GM19372 (cell line): ENCODE results near the gene TMEM170A.
"Not testable (repeated sequence)": the region's sequence is repeated elsewhere in the genome, so short reads cannot be mapped to it uniquely, and the experiment has no call there.

Source experiments
- ATAC-seq: cut with Tn5 transposase; IDR thresholded peaks from one replicate; pipeline ENCODE4 v1.9.1; 2021; ENCODE audit warnings: mild to moderate bottlenecking, low read depth, moderate library complexity; ENCODE audit not compliant: unreplicated experiment

Gene TMEM170A

DNA sequence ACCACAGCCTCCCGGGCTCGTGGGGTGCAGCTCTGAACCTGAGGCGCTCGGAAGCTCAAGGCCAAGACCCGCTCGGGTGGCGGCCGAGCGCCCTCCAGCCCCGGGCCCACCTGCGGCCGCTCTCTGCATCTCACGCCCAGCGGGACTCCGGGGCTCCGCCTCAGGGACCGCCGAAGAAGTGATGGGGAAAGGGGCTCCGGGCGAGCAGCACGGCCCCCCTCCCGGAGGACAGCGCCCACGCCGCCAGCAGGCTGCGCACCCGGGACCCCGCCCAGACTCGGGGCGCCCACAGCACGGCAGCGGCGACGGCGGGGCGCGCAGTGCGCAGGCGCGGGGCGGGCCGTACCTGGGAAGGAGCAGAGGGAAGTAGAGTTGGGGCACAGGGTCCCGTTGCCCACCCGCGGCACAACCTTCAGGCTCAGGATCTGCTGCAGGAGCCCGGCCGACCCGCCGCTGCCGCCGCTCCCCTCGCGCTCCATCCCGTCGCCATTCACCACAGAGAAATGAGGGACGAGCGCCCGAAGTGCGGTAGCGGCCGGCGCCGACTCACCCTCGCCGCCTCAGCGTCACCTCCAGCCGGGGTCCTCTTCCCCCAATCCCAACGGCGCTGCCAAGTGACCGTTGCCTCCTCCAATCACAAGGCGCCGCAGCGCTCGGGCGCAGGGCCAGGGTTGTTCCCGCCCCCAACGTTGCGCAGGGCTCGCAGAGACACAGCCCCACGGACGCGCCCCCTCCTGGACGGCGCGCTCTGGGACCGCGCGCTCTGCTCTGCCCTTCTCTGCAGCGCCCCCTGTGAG, at the start of gene TMEM170A:
Gene TMEM170A, minus strand, starts transcription at position 568 of the 797 bp plus-strand sequence. Its CDS starts 89 bp downstream, at position 479.
- peak; percentile 89 for ATAC-seq

GRCh38 chr16:75506574-75506973, 42.1 kb upstream of the TMEM170A start:
- ATAC-seq = no peak

DNA sequence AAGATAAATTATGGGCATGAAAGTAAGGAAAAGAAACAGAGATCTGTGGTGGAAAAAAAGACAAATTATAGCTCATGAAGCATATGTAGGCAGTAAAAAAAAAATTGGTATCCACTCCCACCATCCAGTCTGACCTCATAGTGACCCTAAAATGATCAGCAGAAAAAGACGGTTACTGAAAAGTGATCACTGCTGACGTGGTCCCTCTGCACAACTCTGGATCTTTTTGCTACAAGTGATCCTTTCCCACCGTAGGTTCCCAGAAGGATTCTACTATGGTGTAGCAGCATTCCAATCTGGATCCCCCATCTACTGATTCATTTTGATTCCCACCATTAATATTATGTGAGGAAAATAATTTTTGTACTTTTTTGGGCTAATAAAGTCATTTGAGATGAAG, 41.6 kb upstream of the TMEM170A start:
- no peak for ATAC-seq

DNA sequence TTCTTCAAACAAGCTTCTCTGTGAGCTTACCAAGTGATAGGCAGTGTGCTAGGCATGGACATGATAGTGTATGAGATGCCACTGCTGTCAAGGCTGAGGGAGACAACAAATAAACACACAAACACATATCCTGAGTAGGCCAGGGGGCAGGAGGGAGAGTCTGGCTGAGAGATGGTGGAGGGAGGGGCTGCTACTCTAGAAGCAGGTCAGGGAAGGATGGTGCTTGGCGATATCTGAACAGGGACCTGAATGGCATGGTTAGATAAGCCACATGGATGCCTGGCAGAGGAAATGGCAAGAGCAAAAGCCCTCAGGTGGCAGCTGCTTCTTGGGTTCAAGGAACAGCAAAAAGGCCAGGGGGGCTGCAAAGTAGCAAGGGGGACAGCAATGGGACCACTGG, 39.3 kb upstream of the TMEM170A start:
- ATAC-seq = no peak

DNA sequence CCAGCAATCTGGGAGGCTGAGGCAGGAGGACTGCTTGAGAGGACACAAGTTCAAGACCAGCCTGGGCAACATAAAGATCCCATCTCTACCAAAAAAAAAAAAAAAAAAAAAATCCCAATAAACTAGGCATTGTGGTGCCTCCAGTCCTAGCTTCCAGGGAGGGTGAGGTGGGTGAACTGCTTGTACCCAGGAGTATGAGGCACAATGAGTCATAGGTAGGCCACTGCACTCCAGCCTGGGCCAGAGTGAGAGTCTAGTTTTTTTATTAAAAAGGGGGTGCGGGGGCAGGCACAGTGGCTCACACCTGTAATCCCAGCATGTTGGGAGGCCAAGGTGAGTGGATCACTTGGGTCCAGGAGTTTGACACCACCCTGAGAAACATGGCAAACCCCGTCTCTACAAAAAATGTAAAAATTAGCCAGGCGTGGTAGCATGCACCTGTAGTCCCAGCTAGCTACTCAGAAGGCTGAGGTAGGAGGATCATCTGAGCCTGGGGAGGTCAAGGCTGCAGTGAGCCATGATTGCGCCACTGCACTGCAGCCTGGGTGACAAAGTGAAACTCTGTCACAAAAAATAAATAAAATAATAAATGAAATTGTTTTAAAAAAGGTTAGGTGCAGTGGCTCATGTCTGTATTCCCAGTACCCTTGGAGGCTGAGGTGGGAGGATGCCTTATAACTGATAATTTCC, 38.6 kb upstream of the TMEM170A start:
- no peak for ATAC-seq

GRCh38 chr16:75501820-75502219, 37.3 kb upstream of the TMEM170A start:
- not testable (repeated sequence) for ATAC-seq

- no peak for ATAC-seq
These were observed 36.9 kb upstream of the TMEM170A start for GRCh38 chr16:75501359-75501758.

DNA sequence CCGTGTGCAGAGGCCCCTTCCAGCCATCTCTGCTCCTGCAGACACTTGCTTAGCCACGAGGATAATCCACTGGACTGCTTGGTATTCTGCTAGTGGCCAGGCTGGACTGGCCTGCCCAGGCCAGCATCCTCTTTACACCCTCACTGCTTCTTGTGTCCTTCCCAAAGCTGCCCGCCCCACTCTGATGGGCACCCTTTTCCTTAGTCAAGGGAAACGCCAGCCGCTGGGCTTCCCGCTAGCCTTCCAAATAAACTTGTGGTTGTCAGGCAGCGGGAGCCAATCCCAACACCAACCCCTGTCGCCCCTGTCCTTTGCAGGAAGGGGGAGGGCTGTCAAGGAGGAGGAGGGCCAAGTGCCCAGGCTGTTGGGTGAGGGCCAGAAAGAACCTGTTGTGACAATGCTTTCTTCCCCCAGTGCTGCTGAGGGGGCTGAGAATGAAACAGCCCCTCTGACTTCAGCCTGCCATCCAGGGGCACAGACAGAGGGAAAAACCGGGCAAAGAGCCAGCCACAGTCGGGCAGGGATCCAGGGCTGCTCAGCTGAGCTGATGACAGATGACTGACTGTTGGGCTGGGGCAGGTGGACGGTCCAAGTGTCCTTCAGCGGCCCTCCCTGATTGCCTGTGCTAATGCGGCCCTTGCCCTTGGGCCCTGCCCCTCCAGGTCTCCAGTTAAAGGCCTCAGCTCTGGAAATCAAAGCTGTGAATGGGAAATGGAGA, 34.3 kb upstream of the TMEM170A start:
- ATAC-seq = not testable (repeated sequence)

DNA sequence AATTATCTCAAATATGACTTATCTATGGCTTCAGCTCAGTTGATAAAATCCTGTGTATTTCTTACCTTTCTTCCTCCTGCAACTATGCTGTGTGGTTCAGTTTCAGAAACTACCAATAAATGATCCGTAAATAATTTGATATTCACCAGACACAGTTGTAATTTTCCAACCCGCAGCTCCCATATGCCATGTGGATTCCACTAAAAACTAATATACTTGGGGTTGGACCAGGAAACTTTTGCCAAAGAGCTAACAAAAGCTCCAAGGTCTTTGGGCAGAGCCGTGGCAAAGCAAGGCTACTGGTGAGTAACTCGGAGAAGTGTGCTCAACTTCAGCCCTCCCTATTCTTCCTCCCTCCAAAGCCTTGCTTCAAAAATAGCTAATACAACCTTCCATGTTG, 33.1 kb upstream of the TMEM170A start:
- ATAC-seq = no peak

- peak; percentile 63 for ATAC-seq
These were observed 30.7 kb upstream of the TMEM170A start, which contains the start of gene CHST6 for GRCh38 chr16:75495076-75495674. TSS of gene CHST6 (minus strand) at chr16:75495441. CDS start at chr16:75479828, 15,613 bp downstream.

DNA sequence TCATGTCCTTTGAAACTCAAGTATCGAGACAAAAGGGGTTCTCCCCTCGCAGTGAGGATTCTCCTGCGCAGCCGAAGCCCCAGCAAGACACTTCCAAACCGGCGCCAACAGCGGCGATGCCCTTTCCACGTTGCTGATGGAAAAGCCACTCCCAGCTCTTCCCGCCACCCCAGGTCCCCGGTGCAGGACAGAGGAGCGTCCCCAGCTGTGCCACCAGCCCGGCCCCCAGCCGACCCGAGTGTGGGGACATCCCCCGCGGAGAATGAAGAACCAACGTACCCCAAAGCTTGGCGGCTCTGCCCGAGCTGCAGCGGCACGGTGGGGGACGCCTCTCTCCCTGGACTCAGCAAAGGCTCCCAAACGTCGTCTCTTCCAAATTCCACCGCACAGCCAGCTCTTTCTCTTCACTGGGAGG, 30.2 kb upstream of the TMEM170A start:
- no peak for ATAC-seq

- ATAC-seq = no peak
These were observed 29.7 kb upstream of the TMEM170A start for GRCh38 chr16:75494184-75494583.

GRCh38 chr16:75491876-75492275, 27.4 kb upstream of the TMEM170A start:
- no peak for ATAC-seq

DNA sequence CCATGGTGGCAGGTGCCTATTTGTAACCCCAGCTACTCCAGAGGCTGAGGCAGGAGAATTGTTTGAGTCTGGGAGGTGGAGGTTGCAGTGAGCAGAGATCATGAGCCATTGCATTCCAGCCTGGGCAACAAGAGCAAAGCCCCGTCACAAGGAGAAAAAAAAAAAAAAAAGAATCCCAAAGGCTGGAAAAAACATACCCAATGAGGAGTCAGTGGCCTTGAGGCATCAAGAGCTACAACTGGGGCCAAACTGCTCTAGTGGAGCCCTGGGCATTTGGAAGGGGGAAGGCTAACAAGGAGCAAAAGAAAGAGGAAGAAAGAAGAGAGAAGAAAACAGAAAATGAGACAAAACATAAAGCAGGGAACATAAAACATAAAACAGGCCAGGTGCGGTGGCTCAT, 23.8 kb upstream of the TMEM170A start:
- ATAC-seq = no peak

DNA sequence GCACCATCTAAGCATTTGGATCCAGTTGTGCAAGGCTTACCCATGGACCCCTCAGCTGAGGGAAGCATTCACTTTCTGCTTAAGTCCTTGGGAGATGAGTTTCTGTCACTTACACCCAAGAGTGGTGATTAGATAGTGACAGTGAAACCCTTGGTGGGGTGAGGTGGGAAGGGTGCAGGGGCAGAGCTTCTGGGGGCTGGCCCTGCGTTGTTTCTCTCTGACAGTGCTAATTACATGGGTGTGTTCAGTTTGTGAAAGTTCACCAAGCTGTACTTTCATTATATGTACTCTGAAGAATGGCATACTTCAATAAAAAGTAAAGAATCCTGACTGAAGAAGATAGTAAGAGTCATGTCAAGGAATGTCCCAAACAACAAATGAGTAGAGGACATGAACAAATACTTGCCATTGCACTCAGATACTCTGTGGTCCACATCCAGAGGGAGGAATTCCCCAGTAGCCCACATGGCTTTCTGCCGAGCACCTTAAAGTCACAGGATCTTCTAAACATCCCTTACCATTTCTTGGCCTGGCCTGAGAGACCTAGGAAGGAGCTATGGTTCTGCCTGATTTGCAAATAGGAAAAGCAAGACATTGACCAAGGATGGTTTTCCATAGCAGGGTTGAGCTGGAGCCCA, 22.3 kb upstream of the TMEM170A start:
- peak; percentile 43 for ATAC-seq

- no peak for ATAC-seq
These were observed 21.7 kb upstream of the TMEM170A start for GRCh38 chr16:75486014-75486675.

- peak; percentile 41 for ATAC-seq
These were observed 20.9 kb upstream of the TMEM170A start for GRCh38 chr16:75485230-75486013.

GRCh38 chr16:75483222-75483621, 18.7 kb upstream of the TMEM170A start:
- no peak for ATAC-seq
